Inferior parietal cortex (tissue), 1 donor: Measurements from ENCODE around the gene DECR2.
"Not testable (repeated sequence)": the region's sequence is repeated elsewhere in the genome, so short reads cannot be mapped to it uniquely, and the experiment has no call there.

Experiments
- DNase-seq: peaks from one replicate; pipeline ENCODE4 v3.0.0-alpha.2; 2016; ENCODE audit errors: extremely low spot score

The DECR2 gene

GRCh38 chr16:400061-400591 is 1.6 kb upstream of the DECR2 start:
- DNase-seq = no peak

- DNase-seq = no peak
Measured at GRCh38 chr16:404971-405486, 3.3 kb downstream of the DECR2 start.

GRCh38 chr16:405548-406506 is 4.1 kb downstream of the DECR2 start:
- no peak for DNase-seq

GRCh38 chr16:407253-407652 is 5.6 kb downstream of the DECR2 start:
- DNase-seq = no peak

GRCh38 chr16:410516-411178 is 9.0 kb downstream of the DECR2 start:
- no peak for DNase-seq

- DNase-seq = no peak
Measured at GRCh38 chr16:411576-412265, 10.0 kb downstream of the DECR2 start.

- DNase-seq = no peak
Measured at GRCh38 chr16:414395-415169, 12.9 kb downstream of the DECR2 start.

GRCh38 chr16:415170-415498 is 13.4 kb downstream of the DECR2 start:
- DNase-seq = not testable (repeated sequence)

- DNase-seq = not testable (repeated sequence)
Measured at GRCh38 chr16:422179-422578, 20.5 kb downstream of the DECR2 start.

GRCh38 chr16:424033-424622 is 22.4 kb downstream of the DECR2 start:
- DNase-seq = peak; percentile 72

GRCh38 chr16:424623-425081 is 23.0 kb downstream of the DECR2 start:
- DNase-seq = no peak

- peak; percentile 80 for DNase-seq
Measured at GRCh38 chr16:425082-425718, 23.5 kb downstream of the DECR2 start, which contains the start of gene RAB11FIP3. Gene RAB11FIP3 (plus strand): TSS chr16:425649. CDS start chr16:426007, 358 bp downstream.

GRCh38 chr16:425740-426114 is 24.0 kb downstream of the DECR2 start:
- no peak for DNase-seq

GRCh38 chr16:426115-426905 is 24.6 kb downstream of the DECR2 start:
- no peak for DNase-seq

- no peak for DNase-seq
Measured at GRCh38 chr16:426906-427249, 25.2 kb downstream of the DECR2 start.

- no peak for DNase-seq
Measured at GRCh38 chr16:427250-427649, 25.6 kb downstream of the DECR2 start.

GRCh38 chr16:430904-431303 is 29.2 kb downstream of the DECR2 start:
- DNase-seq = no peak

GRCh38 chr16:440627-441026 is 38.9 kb downstream of the DECR2 start:
- DNase-seq = no peak

GRCh38 chr16:441447-441846 is 39.8 kb downstream of the DECR2 start:
- no peak for DNase-seq
